IPS DF 6.9 (cell line): Measurements from ENCODE around the gene RWDD1.
"Not testable (repeated sequence)": the region's sequence is repeated elsewhere in the genome, so short reads cannot be mapped to it uniquely, and the experiment has no call there.

Experiments used
- DNase-seq: peaks from one replicate; pipeline ENCODE4 v3.0.0-alpha.2; 2013; ENCODE audit warnings: low read depth, low spot score
- H3K27ac ChIP-seq: one replicate; pipeline ENCODE4 v1.5.1; 2013; ENCODE audit warnings: low read length, control low read depth
- H3K27me3 ChIP-seq: 2 replicates; pipeline ENCODE4 v1.6.1; 2013; ENCODE audit warnings: mild to moderate bottlenecking, low read length; ENCODE audit not compliant: control insufficient read depth, insufficient read depth
- H3K36me3 ChIP-seq: 2 replicates; pipeline ENCODE4 v1.6.1; 2013; ENCODE audit warnings: low read length; ENCODE audit not compliant: control insufficient read depth, insufficient read depth
- H3K4me1 ChIP-seq: 2 replicates; pipeline ENCODE4 v1.6.1; 2013; ENCODE audit warnings: low read length; ENCODE audit not compliant: control insufficient read depth, insufficient read depth
- H3K4me3 ChIP-seq: 2 replicates; pipeline ENCODE4 v1.5.1; 2013; ENCODE audit warnings: mild to moderate bottlenecking, low read length
- H3K9me3 ChIP-seq: 2 replicates; pipeline ENCODE4 v1.6.1; 2013; ENCODE audit warnings: low read length, inconsistent platforms; ENCODE audit not compliant: control insufficient read depth, insufficient read depth
- WGBS: extraction: QIAGEN DNeasy Blood & Tissue Kit; methylation state at CpG from one replicate; pipeline ENCODE4 v1.1.7; 2013; ENCODE audit warnings: mixed read lengths, missing lambda C conversion rate; ENCODE audit not compliant: insufficient read length, insufficient coverage; 5-methylcytosine and 5-hydroxymethylcytosine counted together

Gene RWDD1

GRCh38 chr6:116604868-116605267, 33.6 kb downstream of the RWDD1 start:
- not testable (repeated sequence) for H3K36me3 ChIP-seq, H3K9me3 ChIP-seq, H3K27me3 ChIP-seq, H3K27ac ChIP-seq, H3K4me1 ChIP-seq, H3K4me3 ChIP-seq, DNase-seq
- no CpG with 5 or more reads among the region's 3 CpGs for WGBS

- no CpG with 5 or more reads among the region's 4 CpGs for WGBS
- Histone ChIP-seq H3K36me3 (no peaks in the 10 kb centered on the region), H3K4me1 (no peaks in the 10 kb centered on the region; the same call in 1 of the 2 replicates), H3K27ac (no peak overlapping the region), H3K27me3 (no peaks in the 10 kb centered on the region), H3K9me3 (no peaks in the 10 kb centered on the region), H3K4me3 (no peak overlapping the region)
- DNase-seq: no peak
These were observed 34.6 kb downstream of the RWDD1 start for GRCh38 chr6:116605935-116606334.

GRCh38 chr6:116611056-116611455, 39.8 kb downstream of the RWDD1 start:
- Histone ChIP-seq H3K4me3 (no peak overlapping the region), H3K36me3 (no peaks in the 10 kb centered on the region), H3K27ac (no peak overlapping the region), H3K4me1 (no peaks in the 10 kb centered on the region; the same call in 1 of the 2 replicates), H3K9me3 (no peaks in the 10 kb centered on the region), H3K27me3 (no peaks in the 10 kb centered on the region)
- DNase-seq: no peak
- no CpG with 5 or more reads among the region's 4 CpGs for WGBS

GRCh38 chr6:116615937-116616736, 44.8 kb downstream of the RWDD1 start, which contains the start of gene RSPH4A:
Gene RSPH4A (plus strand): TSS chr6:116616479. CDS start chr6:116616624, 145 bp downstream.
- Histone ChIP-seq H3K9me3 (no peaks in the 10 kb centered on the region), H3K36me3 (no peaks in the 10 kb centered on the region), H3K4me1 (no peaks in the 10 kb centered on the region), H3K27me3 (no peaks in the 10 kb centered on the region), H3K27ac (no peak within 1 kb of the TSS), H3K4me3 (peak within 1 kb of the TSS; percentile 66; the same call in 1 of the 2 replicates)
- DNase-seq: peak; percentile 95
- no CpG with 5 or more reads among the region's 29 CpGs for WGBS

- Histone ChIP-seq H3K36me3 (no peaks in the 10 kb centered on the region), H3K9me3 (no peaks in the 10 kb centered on the region), H3K27ac (no peak overlapping the region), H3K27me3 (no peaks in the 10 kb centered on the region), H3K4me3 (peak overlapping the region; percentile 29; the same call in 1 of the 2 replicates), H3K4me1 (no peaks in the 10 kb centered on the region)
- no peak for DNase-seq
- WGBS: no CpG with 5 or more reads among the region's 16 CpGs
These were observed 45.4 kb downstream of the RWDD1 start for GRCh38 chr6:116616737-116617053.

GRCh38 chr6:116624036-116624805, 52.9 kb downstream of the RWDD1 start:
- H3K36me3 ChIP-seq: no peaks in the 10 kb centered on the region
- WGBS: no CpG with 5 or more reads among the region's 3 CpGs
- H3K4me1 ChIP-seq: no peaks in the 10 kb centered on the region
- H3K4me3 ChIP-seq: no peak overlapping the region
- no peak overlapping the region for H3K27ac ChIP-seq
- H3K9me3 ChIP-seq: no peaks in the 10 kb centered on the region
- DNase-seq: no peak
- no peaks in the 10 kb centered on the region for H3K27me3 ChIP-seq

- WGBS: no CpG with 5 or more reads among the region's 3 CpGs
- no peak overlapping the region for H3K27ac ChIP-seq
- no peaks in the 10 kb centered on the region for H3K4me1 ChIP-seq
These were observed 54.6 kb downstream of the RWDD1 start for GRCh38 chr6:116625872-116626271.

GRCh38 chr6:116629563-116629981, 58.3 kb downstream of the RWDD1 start:
- Histone ChIP-seq H3K4me1 (no peaks in the 10 kb centered on the region), H3K27me3 (no peaks in the 10 kb centered on the region), H3K4me3 (no peak overlapping the region), H3K36me3 (no peaks in the 10 kb centered on the region), H3K9me3 (no peaks in the 10 kb centered on the region), H3K27ac (no peak overlapping the region)
- DNase-seq: no peak
- WGBS: no CpG with 5 or more reads among the region's 5 CpGs

More at GRCh38 chr6:116625872-116626271, 54.6 kb downstream of the RWDD1 start:
- Histone ChIP-seq H3K9me3 (no peaks in the 10 kb centered on the region), H3K27me3 (no peaks in the 10 kb centered on the region), H3K4me3 (no peak overlapping the region), H3K36me3 (no peaks in the 10 kb centered on the region)
- no peak for DNase-seq

GRCh38 chr6:116631379-116631990, 60.2 kb downstream of the RWDD1 start:
- no peaks in the 10 kb centered on the region for H3K27me3 ChIP-seq
- no peaks in the 10 kb centered on the region for H3K9me3 ChIP-seq
- no peak for DNase-seq
- no peaks in the 10 kb centered on the region for H3K36me3 ChIP-seq
- no peak overlapping the region for H3K27ac ChIP-seq
- no peaks in the 10 kb centered on the region for H3K4me1 ChIP-seq
- no peak overlapping the region for H3K4me3 ChIP-seq
- no CpG with 5 or more reads among the region's 5 CpGs for WGBS

- H3K36me3 ChIP-seq: no peaks in the 10 kb centered on the region
- no peaks in the 10 kb centered on the region for H3K4me1 ChIP-seq
- H3K27me3 ChIP-seq: no peaks in the 10 kb centered on the region
- no peaks in the 10 kb centered on the region for H3K9me3 ChIP-seq
- no CpG with 5 or more reads among the region's 2 CpGs for WGBS
- no peak overlapping the region for H3K4me3 ChIP-seq
- H3K27ac ChIP-seq: no peak overlapping the region
- DNase-seq: no peak
These were observed 62.4 kb downstream of the RWDD1 start for GRCh38 chr6:116633685-116634084.
